ENCODE measurements around the gene FOXO3.
"Not testable (repeated sequence)": the region's sequence is repeated elsewhere in the genome, so short reads cannot be mapped to it uniquely, and the experiment has no call there.

Gene FOXO3

GRCh38 chr6:108677894-108678293 is 117.2 kb downstream of the FOXO3 start:
- H3K9me3 ChIP-seq (ENCODE audit: insufficient read depth, low read length), result no peaks in the 10 kb centered on the region
- H3K27me3 ChIP-seq (ENCODE audit: low read depth, low read length), result no peaks in the 10 kb centered on the region
- no peak overlapping the region for H3K9ac ChIP-seq (ENCODE audit: low read length)
- no peaks in the 10 kb centered on the region for H3K4me1 ChIP-seq (ENCODE audit: low read length)
- H4K20me1 ChIP-seq (ENCODE audit: insufficient read depth, low read length), result no peaks in the 10 kb centered on the region
- no peaks in the 10 kb centered on the region for H3K79me2 ChIP-seq (ENCODE audit: low read length)
- no peaks in the 10 kb centered on the region for H3K36me3 ChIP-seq (replicated peaks; ENCODE audit: low read depth, low read length)
- H2AFZ ChIP-seq (ENCODE audit: low read depth, low read length), result no peak overlapping the region
- no peak overlapping the region for H3K4me3 ChIP-seq (ENCODE audit: low read length)
- no peak overlapping the region for H3K27ac ChIP-seq (ENCODE audit: low read length)
- H3K4me2 ChIP-seq (ENCODE audit: low read length), result no peak overlapping the region
- no peak for TF ChIP-seq CTCF (IDR thresholded peaks at IDR 0.05; ENCODE audit: low read depth, low read length)
- TF ChIP-seq EZH2phosphoT487 (IDR thresholded peaks at IDR 0.05; ENCODE audit: low read depth), result no peak

GRCh38 chr6:108680314-108680713 is 119.6 kb downstream of the FOXO3 start:
- H3K27me3 ChIP-seq (ENCODE audit: low read depth, low read length); H4K20me1 ChIP-seq (ENCODE audit: insufficient read depth, low read length); H3K4me2 ChIP-seq (ENCODE audit: low read length); H3K4me3 ChIP-seq (ENCODE audit: low read length); H3K4me1 ChIP-seq (ENCODE audit: low read length); H3K79me2 ChIP-seq (ENCODE audit: low read length); H3K9me3 ChIP-seq (ENCODE audit: insufficient read depth, low read length); H3K36me3 ChIP-seq (replicated peaks; ENCODE audit: low read depth, low read length); H3K27ac ChIP-seq (ENCODE audit: low read length); H2AFZ ChIP-seq (ENCODE audit: low read depth, low read length); H3K9ac ChIP-seq (ENCODE audit: low read length): not testable (repeated sequence)

GRCh38 chr6:108681721-108682120 is 121.0 kb downstream of the FOXO3 start:
- H3K27me3 ChIP-seq (ENCODE audit: low read depth, low read length); H3K27ac ChIP-seq (ENCODE audit: low read length); H3K9me3 ChIP-seq (ENCODE audit: insufficient read depth, low read length); H3K36me3 ChIP-seq (replicated peaks; ENCODE audit: low read depth, low read length); H2AFZ ChIP-seq (ENCODE audit: low read depth, low read length); H3K4me2 ChIP-seq (ENCODE audit: low read length); H4K20me1 ChIP-seq (ENCODE audit: insufficient read depth, low read length); H3K4me1 ChIP-seq (ENCODE audit: low read length); H3K9ac ChIP-seq (ENCODE audit: low read length); H3K79me2 ChIP-seq (ENCODE audit: low read length); H3K4me3 ChIP-seq (ENCODE audit: low read length): not testable (repeated sequence)

- not testable (repeated sequence) for H3K36me3 ChIP-seq (replicated peaks; ENCODE audit: low read depth, low read length); H4K20me1 ChIP-seq (ENCODE audit: insufficient read depth, low read length); H3K4me3 ChIP-seq (ENCODE audit: low read length); H3K27ac ChIP-seq (ENCODE audit: low read length); H3K4me2 ChIP-seq (ENCODE audit: low read length); H3K27me3 ChIP-seq (ENCODE audit: low read depth, low read length); H3K9ac ChIP-seq (ENCODE audit: low read length); H3K79me2 ChIP-seq (ENCODE audit: low read length); H3K4me1 ChIP-seq (ENCODE audit: low read length); H2AFZ ChIP-seq (ENCODE audit: low read depth, low read length); H3K9me3 ChIP-seq (ENCODE audit: insufficient read depth, low read length)
Measured at GRCh38 chr6:108682383-108683119, 121.8 kb downstream of the FOXO3 start.

- H3K79me2 ChIP-seq (ENCODE audit: low read length); H3K9ac ChIP-seq (ENCODE audit: low read length); H3K9me3 ChIP-seq (ENCODE audit: insufficient read depth, low read length); H2AFZ ChIP-seq (ENCODE audit: low read depth, low read length); H3K27ac ChIP-seq (ENCODE audit: low read length); H3K4me1 ChIP-seq (ENCODE audit: low read length); H3K4me2 ChIP-seq (ENCODE audit: low read length); H4K20me1 ChIP-seq (ENCODE audit: insufficient read depth, low read length); H3K36me3 ChIP-seq (replicated peaks; ENCODE audit: low read depth, low read length); H3K4me3 ChIP-seq (ENCODE audit: low read length); H3K27me3 ChIP-seq (ENCODE audit: low read depth, low read length): not testable (repeated sequence)
Measured at GRCh38 chr6:108683976-108684375, 123.3 kb downstream of the FOXO3 start.

GRCh38 chr6:108684771-108685329 is 124.1 kb downstream of the FOXO3 start:
- no peaks in the 10 kb centered on the region for H3K9me3 ChIP-seq (ENCODE audit: insufficient read depth, low read length)
- no peaks in the 10 kb centered on the region for H4K20me1 ChIP-seq (ENCODE audit: insufficient read depth, low read length)
- no peak overlapping the region for H3K27ac ChIP-seq (ENCODE audit: low read length)
- no peak overlapping the region for H3K9ac ChIP-seq (ENCODE audit: low read length)
- no peaks in the 10 kb centered on the region for H3K4me1 ChIP-seq (ENCODE audit: low read length)
- H3K79me2 ChIP-seq (ENCODE audit: low read length), result no peaks in the 10 kb centered on the region
- no peak overlapping the region for H2AFZ ChIP-seq (ENCODE audit: low read depth, low read length)
- H3K27me3 ChIP-seq (ENCODE audit: low read depth, low read length), result no peaks in the 10 kb centered on the region
- H3K4me2 ChIP-seq (ENCODE audit: low read length), result no peak overlapping the region
- no peaks in the 10 kb centered on the region for H3K36me3 ChIP-seq (replicated peaks; ENCODE audit: low read depth, low read length)
- TF ChIP-seq EZH2phosphoT487 (IDR thresholded peaks at IDR 0.05; ENCODE audit: low read depth), result no peak
- TF ChIP-seq CTCF (IDR thresholded peaks at IDR 0.05; ENCODE audit: low read depth, low read length), result no peak
- no peak overlapping the region for H3K4me3 ChIP-seq (ENCODE audit: low read length)

Data from OCI-LY3 (cell line).